K562 (cell line): ENCODE data around the gene TRNT1. TPM values are rescaled to one million over a fixed set of nuclear protein-coding genes. Genes with fewer than 3 reads are reported as not detected.

Source experiments
- CREB3L1 ChIP-seq: fragments of 450-650 bp; IDR thresholded peaks from 2 replicates; pipeline ENCODE4 v1.6.1; 2014; ENCODE audit warnings: low read depth, mild to moderate bottlenecking, moderate library complexity, borderline replicate concordance
- DPF2 ChIP-seq: fragments of 450-650 bp; IDR thresholded peaks from 2 replicates; pipeline ENCODE4 v1.6.1; 2016
- ETV5 ChIP-seq: sonication (generic); formaldehyde crosslinking; IDR thresholded peaks from 2 replicates; pipeline ENCODE4 v1.4.0; 2020; ENCODE audit warnings: low read depth, mild to moderate bottlenecking, missing genetic modification reagents
- FOXO4 ChIP-seq: fragments of 450-650 bp; formaldehyde crosslinking; IDR thresholded peaks from 2 replicates; pipeline ENCODE4 v1.4.0; 2020; ENCODE audit warnings: mild to moderate bottlenecking, moderate library complexity
- GTF3C2 ChIP-seq: IDR thresholded peaks from 3 replicates; pipeline ENCODE4 v1.6.1; 2011; ENCODE audit warnings: borderline replicate concordance, mild to moderate bottlenecking, moderate library complexity; ENCODE audit not compliant: insufficient read length; ENCODE audit errors: extremely low read depth
- KAT2B ChIP-seq: IDR thresholded peaks from one replicate; pipeline ENCODE4 v1.6.1; 2012; ENCODE audit warnings: low read depth, mild to moderate bottlenecking, control low read depth, inconsistent platforms, low read length, moderate library complexity
- MCM5 ChIP-seq: fragments of 450-650 bp; IDR thresholded peaks from 2 replicates; pipeline ENCODE4 v1.6.1; 2016; ENCODE audit warnings: low read depth
- MED1 ChIP-seq: sonication (generic); formaldehyde crosslinking; IDR thresholded peaks from 2 replicates; pipeline ENCODE4 v1.8.1; 2023; ENCODE audit warnings: missing genetic modification reagents, borderline replicate concordance
- NCOA2 ChIP-seq, 2 experiments: fragments of 450-650 bp; IDR thresholded peaks; 2 replicates each; pipeline ENCODE4 v1.6.1; 2018; ENCODE audit warnings: mild to moderate bottlenecking in 2 of 2, moderate library complexity in 1 of 2; ENCODE audit not compliant: partially characterized antibody in 2 of 2
- NFE2 ChIP-seq: IDR thresholded peaks from 2 replicates; pipeline ENCODE4 v1.6.1; 2014; ENCODE audit warnings: antibody characterized with exemption, low read depth
- NFRKB ChIP-seq: fragments of 450-650 bp; IDR thresholded peaks from 2 replicates; pipeline ENCODE4 v1.6.1; 2016; ENCODE audit warnings: low read depth
- NR2F6 ChIP-seq: fragments of 450-650 bp; formaldehyde crosslinking; IDR thresholded peaks from 2 replicates; pipeline ENCODE4 v1.4.0; 2020; ENCODE audit warnings: mild to moderate bottlenecking
- POLR3G ChIP-seq: IDR thresholded peaks from 2 replicates; pipeline ENCODE4 v1.6.1; 2011; ENCODE audit not compliant: insufficient read length, insufficient replicate concordance; ENCODE audit errors: extremely low read depth
- SAFB ChIP-seq: fragments of 200-400 bp; formaldehyde crosslinking; IDR thresholded peaks from 2 replicates; pipeline ENCODE4 v1.6.1; 2017; ENCODE audit warnings: low read depth, low read length, borderline replicate concordance
- SIN3A ChIP-seq, 2 experiments: fragments of 150-350 bp in 1 of 2; IDR thresholded peaks; 2 replicates each; pipeline ENCODE4 v1.6.1; 2011 to 2016; ENCODE audit warnings: borderline replicate concordance in 2 of 2, low read depth in 2 of 2, low read length in 2 of 2, mild to moderate bottlenecking in 2 of 2, moderate library complexity in 2 of 2; ENCODE audit not compliant: control insufficient read depth in 1 of 2
- SIRT6 ChIP-seq: IDR thresholded peaks from one replicate; pipeline ENCODE4 v1.6.1; 2012; ENCODE audit warnings: low read depth, mild to moderate bottlenecking, control low read depth, inconsistent platforms, low read length, moderate library complexity
- TEAD1 ChIP-seq, 2 experiments: fragments of 450-650 bp in 1 of 2; sonication (generic) in 1 of 2; formaldehyde crosslinking; IDR thresholded peaks; 2 replicates each; pipeline versions ENCODE4 v1.4.0 to v1.8.0; 2020 to 2022; ENCODE audit warnings: mild to moderate bottlenecking in 2 of 2, missing genetic modification reagents in 1 of 2
- U2AF2 ChIP-seq: fragments of 200-400 bp; formaldehyde crosslinking; optimal IDR thresholded peaks from 2 replicates; pipeline ENCODE3; 2017; ENCODE audit warnings: low read depth, mild to moderate bottlenecking, low read length
- ZNF449 ChIP-seq: fragments of 250-450 bp; sonication (Bioruptor Pico); IDR thresholded peaks from 2 replicates; pipeline ENCODE4 v1.8.0; 2022; ENCODE audit warnings: moderate library complexity, mild to moderate bottlenecking, inconsistent platforms
- ZNF511 ChIP-seq: sonication (generic); formaldehyde crosslinking; IDR thresholded peaks from 2 replicates; pipeline ENCODE4 v1.8.0; 2022; ENCODE audit warnings: mild to moderate bottlenecking, missing genetic modification reagents
- polyA plus RNA-seq, 8 experiments: library from polyadenylated mRNA; depleted of rRNA in 4 of 8; stranded (reverse) in 5 of 8; unstranded in 3 of 8; fragments of >200 nt; fragmentation: Nextera tagmentation in 2 of 8; fragmentation: Illumina TruSeq in 1 of 8; extraction: Ambion mirVana in 2 of 8; extraction: Trizol in 1 of 8; gene quantifications; 2 replicates each; pipeline versions ENCODE4 v1.2.1 to v1.2.3, GENCODE V29; 2011 to 2014; ENCODE audit warnings: inconsistent platforms in 1 of 8, missing spikeins in 1 of 8
- total RNA-seq, 7 experiments: library from RNA; depleted of rRNA in 6 of 7; stranded (reverse); fragments of >200 nt in 6 of 7; fragmentation: Illumina TruSeq in 2 of 7; extraction: Trizol in 2 of 7; gene quantifications; 2 replicates each; pipeline versions ENCODE4 v1.2.1 to v1.2.3, GENCODE V29; 2011 to 2021; ENCODE audit warnings: low replicate concordance in 1 of 7

Gene TRNT1
- total and polyA plus RNA-seq, 9 of the 15 experiments (the other 6 are each of a cell fraction or from before 2014, with no cell fraction given) = 38.1 to 58.2 (median 47.4) TPM

- no peak for TF ChIP-seq U2AF2
- no peak for TF ChIP-seq GTF3C2
- no peak for TF ChIP-seq NCOA2 (IDR thresholded peaks at IDR 0.05; ENCODE audit: partially characterized antibody in 2 of 2)
- no peak for TF ChIP-seq SIN3A (IDR thresholded peaks at IDR 0.05; ENCODE audit: borderline replicate concordance in 2 of 2, control insufficient read depth in 1 of 2, low read depth in 2 of 2, low read length in 2 of 2)
- peak; percentile 72 for TF ChIP-seq DPF2
- no peak for TF ChIP-seq MED1 (CRISPR knock-in tag)
- TF ChIP-seq SAFB = no peak
- TF ChIP-seq ZNF449 (CRISPR knock-in tag) = 0 out of 2 replicates have a peak, but pooled peaks have one; percentile 39
- TF ChIP-seq FOXO4 (CRISPR knock-in tag) = no peak
- 0 out of 2 replicates have a peak, but pooled peaks have one; percentile 30 for TF ChIP-seq NFRKB
- no peak for TF ChIP-seq NR2F6
- TF ChIP-seq MCM5 = no peak
- TF ChIP-seq POLR3G = no peak
- TF ChIP-seq CREB3L1 = no peak
- peak; percentile 94 for TF ChIP-seq NFE2
- peak in 1 of 2 experiments; percentile 70; a peak in 2 of 4 replicates for TF ChIP-seq TEAD1 (CRISPR knock-in tag; IDR thresholded peaks at IDR 0.05)
- TF ChIP-seq SIRT6 = no peak
- TF ChIP-seq KAT2B = no peak
- TF ChIP-seq ZNF511 (CRISPR knock-in tag) = no peak
- TF ChIP-seq ETV5 (CRISPR knock-in tag) = no peak
Observed at GRCh38 chr3:3189102-3189727, 62.5 kb downstream of the TRNT1 start (continued).
